Calu3 (cell line): ENCODE measurements around the gene NEK7. TPM values are rescaled to one million over a fixed set of nuclear protein-coding genes. Genes with fewer than 3 reads are reported as not detected.

Experiments used
- BruUV-seq: library from RNA; stranded (reverse); fragments of 400-500 nt; replicated peaks from 2 replicates; lab custom pipeline; 2021; lab: Mats Ljungman, UMichigan
- CTCF ChIA-PET: fragments of 300-600 bp; sonication (Branson Sonifier 250); formaldehyde crosslinking; loops from one replicate; lab custom pipeline; 2022; ENCODE audit warnings: antibody characterized with exemption; lab: Charles Lee
- DNase-seq: peaks from one replicate; pipeline ENCODE4 v3.0.0; 2022
- H3K27ac Mint-ChIP-seq: one replicate; pipeline ENCODE4 v1.8.0; 2022; ENCODE audit warnings: mixed read lengths; ENCODE audit not compliant: unreplicated experiment
- H3K27me3 Mint-ChIP-seq: one replicate; pipeline ENCODE4 v1.8.0; 2022; ENCODE audit warnings: mixed read lengths; ENCODE audit not compliant: unreplicated experiment
- H3K36me3 Mint-ChIP-seq: one replicate; pipeline ENCODE4 v1.8.0; 2022; ENCODE audit warnings: mild to moderate bottlenecking, moderate library complexity, mixed read lengths; ENCODE audit not compliant: insufficient read depth, unreplicated experiment
- H3K4me1 Mint-ChIP-seq: one replicate; pipeline ENCODE4 v1.8.0; 2022; ENCODE audit warnings: mild to moderate bottlenecking, low read depth, mixed read lengths; ENCODE audit not compliant: unreplicated experiment
- H3K4me3 Mint-ChIP-seq: one replicate; pipeline ENCODE4 v1.8.0; 2022; ENCODE audit warnings: mild to moderate bottlenecking, low read depth, moderate library complexity, mixed read lengths; ENCODE audit not compliant: unreplicated experiment
- H3K9me3 Mint-ChIP-seq: one replicate; pipeline ENCODE4 v1.8.0; 2022; ENCODE audit warnings: low read depth, mixed read lengths; ENCODE audit not compliant: unreplicated experiment
- intact Hi-C: fragments of 100-400 bp; cut with micrococcal nuclease; formaldehyde crosslinking; loops from one replicate; pipeline ENCODE4 v1.10.0; 2022; ENCODE audit not compliant: unreplicated experiment
- total RNA-seq: library from RNA; stranded (reverse); gene quantifications from 2 replicates; pipeline ENCODE4 v1.2.3, GENCODE V29; 2022
- TF ChIP-seq, protein P1 (sequence below): fragments of 200-600 bp; IDR thresholded peaks from one replicate; pipeline ENCODE4 v1.8.0; 2022; ENCODE audit warnings: antibody characterized with exemption; ENCODE audit not compliant: unreplicated experiment

NEK7 gene
- total RNA-seq, 1 experiment from 2014 or later, result 145 TPM

GRCh38 chr1:198259333-198260074 lies 102.7 kb downstream of the NEK7 start:
- Mint-ChIP-seq H3K4me3 (no peak overlapping the region), H3K27ac (no peak overlapping the region), H3K9me3 (no peaks in the 10 kb centered on the region), H3K4me1 (peaks cover 41% of the 10 kb centered on the region), H3K36me3 (no peaks in the 10 kb centered on the region), H3K27me3 (no peaks in the 10 kb centered on the region)
- BruUV-seq, result no TSS peak
- TF ChIP-seq, protein P1, sequence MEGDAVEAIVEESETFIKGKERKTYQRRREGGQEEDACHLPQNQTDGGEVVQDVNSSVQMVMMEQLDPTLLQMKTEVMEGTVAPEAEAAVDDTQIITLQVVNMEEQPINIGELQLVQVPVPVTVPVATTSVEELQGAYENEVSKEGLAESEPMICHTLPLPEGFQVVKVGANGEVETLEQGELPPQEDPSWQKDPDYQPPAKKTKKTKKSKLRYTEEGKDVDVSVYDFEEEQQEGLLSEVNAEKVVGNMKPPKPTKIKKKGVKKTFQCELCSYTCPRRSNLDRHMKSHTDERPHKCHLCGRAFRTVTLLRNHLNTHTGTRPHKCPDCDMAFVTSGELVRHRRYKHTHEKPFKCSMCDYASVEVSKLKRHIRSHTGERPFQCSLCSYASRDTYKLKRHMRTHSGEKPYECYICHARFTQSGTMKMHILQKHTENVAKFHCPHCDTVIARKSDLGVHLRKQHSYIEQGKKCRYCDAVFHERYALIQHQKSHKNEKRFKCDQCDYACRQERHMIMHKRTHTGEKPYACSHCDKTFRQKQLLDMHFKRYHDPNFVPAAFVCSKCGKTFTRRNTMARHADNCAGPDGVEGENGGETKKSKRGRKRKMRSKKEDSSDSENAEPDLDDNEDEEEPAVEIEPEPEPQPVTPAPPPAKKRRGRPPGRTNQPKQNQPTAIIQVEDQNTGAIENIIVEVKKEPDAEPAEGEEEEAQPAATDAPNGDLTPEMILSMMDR, result no peak
- intact Hi-C loops, result no loop called here
- DNase-seq, result no peak
- CTCF ChIA-PET, result no interaction called here

DNA sequence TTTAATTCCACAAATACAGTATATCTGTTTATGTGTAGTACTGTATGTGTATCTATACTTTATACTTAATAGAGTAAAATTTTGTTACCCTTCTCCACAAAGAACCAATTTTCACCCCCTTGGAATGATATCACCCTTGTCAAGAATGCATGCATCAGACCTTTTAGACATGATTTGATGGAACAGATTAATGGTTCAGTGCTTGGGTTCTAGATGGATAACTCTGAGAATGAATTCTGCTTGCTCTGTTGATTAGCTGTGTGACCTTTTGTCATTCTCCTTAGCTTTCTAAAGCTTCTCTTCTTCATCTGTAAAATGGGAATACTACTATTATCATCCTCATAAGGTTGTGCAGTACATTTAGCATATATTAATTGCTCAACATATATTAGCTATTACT lies 105.1 kb downstream of the NEK7 start:
- H3K27me3 Mint-ChIP-seq, result no peaks in the 10 kb centered on the region
- H3K27ac Mint-ChIP-seq, result no peak overlapping the region

DNA sequence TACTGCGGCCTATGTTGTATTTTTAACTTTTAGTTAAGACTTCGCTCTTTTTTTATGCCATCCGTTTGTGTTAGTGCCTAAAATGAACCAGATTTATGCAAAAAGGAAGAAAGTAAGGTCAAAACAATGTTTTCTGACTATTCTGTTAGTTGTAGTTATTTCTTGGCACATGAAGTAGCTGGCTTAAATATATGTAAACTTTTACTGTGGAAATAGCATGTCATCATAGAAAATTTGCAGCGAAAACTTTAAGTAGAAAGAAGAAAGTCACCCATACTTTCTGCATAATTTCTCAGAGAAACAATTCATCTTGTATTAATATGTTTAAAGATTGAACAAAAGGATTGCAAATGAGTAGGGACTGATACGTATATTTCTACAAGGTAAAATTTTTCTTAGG lies 106.4 kb downstream of the NEK7 start:
- no TSS peak for BruUV-seq
- Mint-ChIP-seq H3K9me3 (no peaks in the 10 kb centered on the region), H3K27ac (no peak overlapping the region), H3K4me1 (peaks cover 36% of the 10 kb centered on the region), H3K4me3 (no peak overlapping the region), H3K27me3 (no peaks in the 10 kb centered on the region), H3K36me3 (peaks cover 7% of the 10 kb centered on the region)
- no peak for DNase-seq
- intact Hi-C loops, result no loop called here
- CTCF ChIA-PET, result no interaction called here
- TF ChIP-seq, protein P1, result no peak

More for the DNA sequence above, 105.1 kb downstream of the NEK7 start:
- no peak overlapping the region for H3K4me3 Mint-ChIP-seq
- CTCF ChIA-PET, result interaction anchor here (0.6 kb wide), 1 partner anchor 30 kb away, joined by 3 read pairs; no protein-coding TSS in a partner anchor
- DNase-seq, result no peak
- intact Hi-C loops, result no loop called here
- H3K9me3 Mint-ChIP-seq, result no peaks in the 10 kb centered on the region
- H3K36me3 Mint-ChIP-seq, result peaks cover 7% of the 10 kb centered on the region
- no TSS peak for BruUV-seq
- TF ChIP-seq, protein P1, result no peak
- peaks cover 36% of the 10 kb centered on the region for H3K4me1 Mint-ChIP-seq

- Mint-ChIP-seq H3K9me3 (no peaks in the 10 kb centered on the region), H3K27ac (no peak overlapping the region), H3K36me3 (peaks cover 7% of the 10 kb centered on the region), H3K4me3 (no peak overlapping the region), H3K27me3 (no peaks in the 10 kb centered on the region), H3K4me1 (peaks cover 35% of the 10 kb centered on the region)
- intact Hi-C loops, result no loop called here
- BruUV-seq, result no TSS peak
- CTCF ChIA-PET, result interaction anchor here (0.6 to 1.5 kb wide), 3 partner anchors 10 to 395 kb away, joined by 3 to 6 read pairs (median 3); no protein-coding TSS in a partner anchor
- TF ChIP-seq, protein P1, result no peak
- DNase-seq, result no peak
Observed at GRCh38 chr1:198264282-198264681, 107.5 kb downstream of the NEK7 start.
